NT2/D1 (cell line): ENCODE data around the gene DLX6.

Experiments
- DNase-seq: peaks from one replicate; pipeline ENCODE4 v3.0.0-alpha.2; 2011; ENCODE audit warnings: low read depth, low spot score
- H3K27me3 ChIP-seq: 2 replicates; pipeline ENCODE4 v1.6.0; 2011; ENCODE audit warnings: mild to moderate bottlenecking; ENCODE audit not compliant: insufficient read length, insufficient read depth
- H3K36me3 ChIP-seq: 2 replicates; pipeline ENCODE4 v1.6.1; 2011; ENCODE audit warnings: mild to moderate bottlenecking, low read length, mixed read lengths; ENCODE audit not compliant: insufficient read depth, insufficient read length
- H3K4me1 ChIP-seq: 2 replicates; pipeline ENCODE4 v1.5.1; 2011; ENCODE audit not compliant: insufficient read depth, insufficient read length
- H3K4me3 ChIP-seq: 2 replicates; pipeline ENCODE4 v1.5.1; 2011; ENCODE audit warnings: low read depth; ENCODE audit not compliant: insufficient read length
- H3K9ac ChIP-seq: 2 replicates; pipeline ENCODE4 v1.6.0; 2011; ENCODE audit warnings: low read depth; ENCODE audit not compliant: insufficient read length
- H3K9me3 ChIP-seq: 2 replicates; pipeline ENCODE4 v1.5.1; 2011; ENCODE audit warnings: mild to moderate bottlenecking, low read length; ENCODE audit not compliant: insufficient read depth
- SUZ12 ChIP-seq: IDR thresholded peaks from 2 replicates; pipeline ENCODE4 v1.6.1; 2011; ENCODE audit not compliant: insufficient read length, insufficient read depth; ENCODE audit errors: extremely low read depth
- YY1 ChIP-seq: IDR thresholded peaks from 2 replicates; pipeline ENCODE4 v1.6.1; 2011; ENCODE audit not compliant: insufficient read length, insufficient read depth
- ZNF274 ChIP-seq: IDR thresholded peaks from 2 replicates; pipeline ENCODE4 v1.6.1; 2011; ENCODE audit warnings: mild to moderate bottlenecking, low read depth, low read length

The DLX6 gene

DNA sequence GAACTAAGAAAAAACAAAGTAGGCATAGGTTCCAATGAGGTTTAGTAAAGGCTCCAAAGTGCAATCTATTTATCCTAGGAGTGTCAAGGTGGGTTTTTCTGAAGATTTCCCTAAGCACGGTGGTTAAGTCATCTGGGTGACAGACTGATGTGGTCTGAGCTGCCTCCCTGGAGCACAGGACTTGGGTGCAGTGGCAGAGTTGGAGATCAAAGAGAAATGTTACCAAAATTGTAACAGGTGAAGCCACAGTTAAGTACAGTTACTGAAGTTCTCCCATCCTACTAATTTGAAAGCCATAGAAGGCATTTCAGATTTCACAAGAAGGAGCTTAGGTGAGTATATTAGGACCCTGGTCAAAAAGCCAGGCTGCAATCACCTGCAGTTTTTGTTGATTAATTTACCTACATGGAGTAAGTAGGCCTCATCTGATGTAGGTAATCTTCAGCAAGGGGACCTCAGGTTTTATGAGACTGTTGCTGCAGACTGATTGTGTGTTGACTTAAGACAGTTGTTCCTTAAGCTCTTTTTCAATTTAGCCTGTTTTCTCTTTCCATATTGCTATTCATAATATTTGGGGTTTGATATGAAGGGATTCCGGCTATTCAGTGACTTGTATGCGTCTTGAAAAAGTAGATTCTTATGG is 3.0 kb downstream of the DLX6 start:
- no peak for TF ChIP-seq SUZ12
- no peak for TF ChIP-seq ZNF274
- TF ChIP-seq YY1 = no peak
- no peak overlapping the region for H3K4me3 ChIP-seq
- DNase-seq = no peak
- no peaks in the 10 kb centered on the region for H3K9me3 ChIP-seq
- H3K36me3 ChIP-seq = no peaks in the 10 kb centered on the region
- H3K9ac ChIP-seq = no peak overlapping the region
- peaks cover 4% of the 10 kb centered on the region for H3K4me1 ChIP-seq
- peaks cover 87% of the 10 kb centered on the region for H3K27me3 ChIP-seq

DNA sequence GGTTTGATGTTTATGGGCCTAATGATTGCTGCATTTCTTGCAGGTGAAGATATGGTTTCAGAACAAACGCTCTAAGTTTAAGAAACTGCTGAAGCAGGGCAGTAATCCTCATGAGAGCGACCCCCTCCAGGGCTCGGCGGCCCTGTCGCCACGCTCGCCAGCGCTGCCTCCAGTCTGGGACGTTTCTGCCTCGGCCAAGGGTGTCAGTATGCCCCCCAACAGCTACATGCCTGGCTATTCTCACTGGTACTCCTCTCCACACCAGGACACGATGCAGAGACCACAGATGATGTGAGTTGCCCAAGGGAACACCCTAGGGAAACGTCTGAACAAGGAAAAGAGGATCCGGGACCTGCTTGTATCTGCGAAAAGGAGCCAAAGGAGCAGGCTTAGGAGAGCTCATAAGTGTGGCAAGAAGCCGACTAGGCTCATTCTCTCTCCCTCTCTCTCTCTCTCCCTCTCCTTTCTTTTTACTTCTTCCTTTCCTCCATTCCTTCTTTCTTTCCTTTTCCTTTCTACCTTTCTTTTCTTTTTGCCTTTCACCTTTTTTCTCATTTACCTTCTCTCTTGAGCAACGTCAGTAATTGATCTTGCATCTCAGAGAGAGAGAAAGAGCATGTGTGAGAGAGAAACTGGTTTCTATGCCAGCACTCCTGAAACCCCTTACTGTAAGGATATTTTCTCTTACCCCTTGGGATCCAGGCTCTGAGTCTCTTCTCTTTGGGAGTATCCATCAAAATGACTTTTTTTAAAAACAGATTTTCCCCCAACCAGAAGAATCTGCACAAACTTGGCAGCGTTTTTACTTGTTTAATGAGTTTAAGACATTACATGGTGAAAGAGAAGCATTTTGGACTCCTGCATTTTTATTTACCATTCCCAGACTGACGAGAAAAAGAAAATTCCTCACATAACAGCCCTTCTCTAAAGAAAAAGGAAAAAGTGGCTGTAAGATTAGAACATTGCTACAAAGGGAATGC is 4.7 kb downstream of the DLX6 start:
- peaks cover 87% of the 10 kb centered on the region for H3K27me3 ChIP-seq
- no peak for DNase-seq
- H3K4me3 ChIP-seq = no peak overlapping the region
- no peak overlapping the region for H3K9ac ChIP-seq
- H3K9me3 ChIP-seq = no peaks in the 10 kb centered on the region
- peaks cover 4% of the 10 kb centered on the region for H3K4me1 ChIP-seq
- H3K36me3 ChIP-seq = no peaks in the 10 kb centered on the region
- TF ChIP-seq ZNF274 (no peak), YY1 (no peak), SUZ12 (no peak)

DNA sequence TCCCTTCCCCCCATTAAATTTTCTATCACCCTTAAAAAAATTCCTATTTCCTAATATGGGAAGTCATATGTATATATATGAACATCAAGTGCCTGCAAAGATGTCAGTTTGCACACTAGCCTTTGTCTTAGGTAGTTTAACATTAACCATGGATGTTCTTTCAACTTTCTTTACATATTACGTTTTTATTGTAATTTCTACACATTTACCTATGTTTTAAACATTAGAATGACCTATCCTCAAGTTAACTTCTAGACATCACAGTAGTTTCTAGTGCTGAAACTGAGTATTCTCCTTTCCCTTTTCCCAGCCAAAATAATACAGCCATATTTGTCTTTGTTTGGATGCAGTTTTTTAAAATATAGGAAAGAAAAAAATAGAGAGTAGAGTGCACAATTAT is 5.8 kb downstream of the DLX6 start:
- Histone ChIP-seq H3K4me3 (no peak overlapping the region), H3K9ac (no peak overlapping the region), H3K27me3 (peaks cover 96% of the 10 kb centered on the region), H3K36me3 (no peaks in the 10 kb centered on the region), H3K4me1 (peaks cover 4% of the 10 kb centered on the region), H3K9me3 (no peaks in the 10 kb centered on the region)
- DNase-seq = no peak
- TF ChIP-seq ZNF274 = no peak

DNA sequence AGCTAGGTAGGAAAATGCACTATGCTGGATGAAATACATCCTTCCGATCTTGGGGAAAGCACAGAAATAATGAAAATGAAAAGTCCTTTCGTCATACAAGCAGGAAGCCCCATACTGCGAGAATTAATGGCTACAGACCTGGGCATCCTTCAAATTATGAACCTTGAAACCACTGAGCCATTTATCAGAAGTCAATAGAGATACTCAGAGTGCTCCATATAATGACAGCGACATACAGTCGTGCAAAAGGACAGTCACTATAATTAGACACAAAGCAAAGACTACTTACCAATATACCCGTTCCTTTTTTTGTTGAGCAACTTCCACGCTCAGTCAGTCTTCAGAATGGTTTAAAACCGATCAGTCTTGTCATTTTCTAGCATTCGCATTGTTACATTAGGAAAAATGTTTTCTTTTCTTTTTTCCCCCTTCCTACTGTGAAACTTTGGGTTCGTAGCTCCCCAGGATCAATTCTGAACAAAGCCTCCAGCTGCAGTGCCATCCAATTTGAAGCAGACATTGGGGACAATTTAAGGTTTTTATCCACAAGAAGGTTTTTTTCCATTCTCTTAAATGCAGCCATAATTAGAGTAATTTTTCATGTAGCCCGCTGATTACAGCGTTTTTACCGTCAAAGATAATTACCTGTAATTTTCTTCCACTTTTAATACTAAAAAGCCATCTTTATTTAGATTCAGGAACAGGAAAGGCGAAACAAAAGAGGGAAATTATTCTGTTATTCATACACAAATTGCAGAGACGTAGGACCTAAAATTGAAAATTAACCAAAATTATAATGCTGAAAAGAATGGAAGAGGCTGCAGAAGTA is 6.4 kb downstream of the DLX6 start:
- no peak for TF ChIP-seq YY1
- TF ChIP-seq SUZ12 = no peak
- no peak for TF ChIP-seq ZNF274
- DNase-seq = no peak
- H3K9me3 ChIP-seq = no peaks in the 10 kb centered on the region
- no peak overlapping the region for H3K4me3 ChIP-seq
- peaks cover 4% of the 10 kb centered on the region for H3K4me1 ChIP-seq
- no peaks in the 10 kb centered on the region for H3K36me3 ChIP-seq
- no peak overlapping the region for H3K9ac ChIP-seq
- peaks cover 99% of the 10 kb centered on the region for H3K27me3 ChIP-seq

DNA sequence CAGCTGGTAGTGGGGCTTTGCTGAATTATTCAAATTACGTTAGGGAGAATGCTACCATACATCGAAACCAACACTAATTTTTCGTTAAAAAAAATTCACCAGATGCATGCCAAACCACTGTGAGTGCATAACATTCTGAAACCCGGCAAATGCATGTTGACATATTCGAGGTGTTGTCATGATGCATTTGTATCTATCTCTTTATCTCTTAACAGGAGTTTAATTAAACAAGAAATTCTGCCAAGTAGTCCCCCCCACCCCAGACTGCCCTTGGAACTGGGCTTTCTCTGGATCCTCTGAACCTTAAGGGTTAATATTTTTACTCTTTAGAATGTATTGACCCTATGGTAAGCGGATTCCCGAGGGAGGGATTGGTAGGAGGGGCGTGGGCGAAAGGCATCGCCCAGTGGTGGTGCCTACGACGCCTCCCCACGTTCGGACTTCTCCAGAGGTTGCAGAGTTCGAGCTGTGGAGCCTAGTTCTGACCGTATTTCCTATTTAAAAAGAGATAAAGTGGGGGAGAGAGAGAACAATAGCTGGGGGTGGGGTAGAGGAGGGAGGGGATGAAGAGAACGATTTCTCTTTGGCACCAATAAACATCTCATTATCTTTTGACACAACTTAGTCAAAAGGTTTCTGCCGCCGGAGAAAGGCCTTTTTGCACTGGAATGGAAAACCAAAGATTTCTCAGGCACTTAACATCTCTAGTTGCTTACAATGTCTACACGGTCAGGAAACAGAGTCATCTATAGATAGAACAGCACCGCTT is 7.2 kb downstream of the DLX6 start:
- Histone ChIP-seq H3K4me3 (no peak overlapping the region), H3K9me3 (no peaks in the 10 kb centered on the region), H3K4me1 (peaks cover 2% of the 10 kb centered on the region), H3K9ac (no peak overlapping the region), H3K27me3 (peaks cover 99% of the 10 kb centered on the region), H3K36me3 (no peaks in the 10 kb centered on the region)
- DNase-seq = no peak
- TF ChIP-seq ZNF274 = no peak
- TF ChIP-seq SUZ12 = no peak
- no peak for TF ChIP-seq YY1

DNA sequence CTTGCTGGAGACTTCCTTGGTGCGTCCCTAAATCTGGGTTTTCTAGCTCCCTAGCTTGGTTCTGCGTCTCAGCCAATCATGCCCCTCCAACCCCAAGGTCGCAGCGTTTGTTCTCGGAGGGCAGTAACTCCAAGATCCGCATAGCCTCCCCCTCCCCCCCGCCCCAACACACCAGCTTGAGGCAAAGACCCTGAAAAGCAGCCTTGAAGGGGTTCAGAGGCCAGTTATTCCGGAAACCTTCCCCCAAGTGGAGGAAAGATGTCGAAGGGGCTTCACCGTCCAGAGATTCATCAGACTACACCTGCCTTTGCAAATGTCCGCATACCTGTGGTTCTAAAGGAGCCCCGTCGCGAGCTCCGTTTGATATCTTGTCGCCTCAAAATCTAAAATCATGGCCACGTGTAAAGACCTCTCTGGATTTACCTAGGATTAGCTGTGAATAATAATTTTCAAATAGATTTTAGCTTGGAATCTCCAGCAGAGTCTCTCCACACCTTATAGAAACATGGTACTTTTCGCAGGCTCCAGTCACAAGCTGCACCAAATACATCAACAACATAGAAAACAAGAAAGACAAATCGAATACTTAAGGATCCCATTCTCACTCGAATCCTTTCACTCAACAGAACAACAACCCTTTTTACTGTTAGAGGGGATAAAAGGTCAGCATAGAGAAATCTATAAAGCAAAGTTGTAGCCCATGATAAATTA is 7.9 kb downstream of the DLX6 start:
- no peaks in the 10 kb centered on the region for H3K9me3 ChIP-seq
- H3K27me3 ChIP-seq = peaks cover 99% of the 10 kb centered on the region
- peaks cover 2% of the 10 kb centered on the region for H3K4me1 ChIP-seq
- H3K36me3 ChIP-seq = no peaks in the 10 kb centered on the region
- no peak for DNase-seq
- TF ChIP-seq YY1 (no peak), SUZ12 (no peak), ZNF274 (no peak)
- H3K9ac ChIP-seq = no peak overlapping the region
- H3K4me3 ChIP-seq = no peak overlapping the region
